ENCODE data around the gene PIK3C3.

PIK3C3 gene

GRCh38 chr18:41954827-41955613, at the start of gene PIK3C3:
PIK3C3 (plus strand) TSS chr18:41955234; CDS start chr18:41955292, 58 bp downstream.
- peak; percentile 98 for DNase-seq

- DNase-seq, result no peak
These were observed 49.1 kb upstream of the PIK3C3 start for GRCh38 chr18:41905786-41906527.

GRCh38 chr18:41906528-41907146, 48.4 kb upstream of the PIK3C3 start:
- peak; percentile 68 for DNase-seq

- DNase-seq, result no peak
These were observed 37.9 kb upstream of the PIK3C3 start for GRCh38 chr18:41917181-41917580.

- DNase-seq, result no peak
These were observed 33.3 kb upstream of the PIK3C3 start for GRCh38 chr18:41921770-41922169.

GRCh38 chr18:41922176-41922575, 32.9 kb upstream of the PIK3C3 start:
- no peak for DNase-seq

GRCh38 chr18:41922841-41923240, 32.2 kb upstream of the PIK3C3 start:
- no peak for DNase-seq

- no peak for DNase-seq
These were observed 31.6 kb upstream of the PIK3C3 start for GRCh38 chr18:41923446-41923845.

- DNase-seq, result no peak
These were observed 26.5 kb upstream of the PIK3C3 start for GRCh38 chr18:41928581-41928980.

- DNase-seq, result no peak
These were observed 22.1 kb upstream of the PIK3C3 start for GRCh38 chr18:41932899-41933298.

GRCh38 chr18:41933778-41934177, 21.3 kb upstream of the PIK3C3 start:
- DNase-seq, result no peak

- no peak for DNase-seq
These were observed 18.4 kb upstream of the PIK3C3 start for GRCh38 chr18:41936471-41937134.

GRCh38 chr18:41938445-41938844, 16.6 kb upstream of the PIK3C3 start:
- DNase-seq, result no peak

- no peak for DNase-seq
These were observed 15.7 kb upstream of the PIK3C3 start for GRCh38 chr18:41939326-41939725.

- no peak for DNase-seq
These were observed 14.4 kb upstream of the PIK3C3 start for GRCh38 chr18:41940506-41941215.

- DNase-seq, result no peak
These were observed 12.8 kb upstream of the PIK3C3 start for GRCh38 chr18:41942254-41942653.

- DNase-seq, result no peak
These were observed 6.4 kb upstream of the PIK3C3 start for GRCh38 chr18:41948544-41949110.

- no peak for DNase-seq
These were observed 5.7 kb upstream of the PIK3C3 start for GRCh38 chr18:41949206-41949920.

- DNase-seq, result peak; percentile 12
These were observed 654 bp downstream of the PIK3C3 start for GRCh38 chr18:41955688-41956087.

- DNase-seq, result no peak
These were observed 4.0 kb downstream of the PIK3C3 start for GRCh38 chr18:41959045-41959444.

GRCh38 chr18:41965634-41966255, 10.7 kb downstream of the PIK3C3 start:
- no peak for DNase-seq

Data from CD4-positive, alpha-beta T cell treated with Interleukin-10 for 1 hour (primary cell).